Spleen (tissue), 11 donors: ENCODE measurements around the gene KIFAP3. TPM values are rescaled to one million over a fixed set of nuclear protein-coding genes. Genes with fewer than 3 reads are reported as not detected.
A peak's percentile ranks its signal among the peaks of the same experiment; 100 is the strongest.
"Not testable (repeated sequence)": the region's sequence is repeated elsewhere in the genome, so short reads cannot be mapped to it uniquely, and the experiment has no call there.

Experiments
- DNase-seq: peaks from one replicate; pipeline ENCODE4 v3.0.0-alpha.2; 2020
- H3K27ac ChIP-seq, 8 donors: fragments of 200-600 bp; sonication (generic) in 7 of 8; 1 replicate in 4 of 8; 2 replicates in 4 of 8; pipeline versions ENCODE4 v1.5.0 to v1.8.0; 2016 to 2021; ENCODE audit warnings: inconsistent platforms in 4 of 8, mild to moderate bottlenecking in 4 of 8, moderate library complexity in 1 of 8
- H3K27me3 ChIP-seq, 7 donors: fragments of 200-600 bp; sonication (generic) in 6 of 7; replicated peaks in 1 of 7; 1 replicate in 4 of 7; 2 replicates in 3 of 7; pipeline versions ENCODE4 v1.5.0 to v1.8.0; 2016 to 2021; ENCODE audit warnings: inconsistent platforms in 3 of 7, mild to moderate bottlenecking in 1 of 7
- H3K36me3 ChIP-seq, 6 donors: fragments of 200-600 bp; sonication (generic) in 5 of 6; 1 replicate in 4 of 6; 2 replicates in 2 of 6; pipeline versions ENCODE4 v1.5.0 to v1.8.0; 2016 to 2021; ENCODE audit warnings: inconsistent platforms in 2 of 6
- H3K4me1 ChIP-seq, 6 donors: fragments of 200-600 bp; sonication (generic) in 5 of 6; 1 replicate in 3 of 6; 2 replicates in 3 of 6; pipeline versions ENCODE4 v1.5.0 to v1.8.0; 2016 to 2021; ENCODE audit warnings: inconsistent platforms in 3 of 6
- H3K4me3 ChIP-seq, 8 donors: fragments of 200-600 bp; sonication (generic) in 7 of 8; 1 replicate in 4 of 8; 2 replicates in 4 of 8; pipeline versions ENCODE4 v1.5.0 to v1.8.0; 2016 to 2021; ENCODE audit warnings: inconsistent platforms in 4 of 8, mild to moderate bottlenecking in 4 of 8, moderate library complexity in 2 of 8
- H3K9me3 ChIP-seq, 8 donors: fragments of 200-600 bp; sonication (generic) in 7 of 8; 1 replicate in 4 of 8; 2 replicates in 4 of 8; pipeline versions ENCODE4 v1.5.0 to v1.8.0; 2016 to 2021; ENCODE audit warnings: inconsistent platforms in 4 of 8
- POLR2A ChIP-seq, 3 donors: fragments of 450-650 bp; IDR thresholded peaks; one replicate each; pipeline ENCODE4 v1.5.1; 2017; ENCODE audit warnings: antibody characterized with exemption in 3 of 3, mild to moderate bottlenecking in 1 of 3
- POLR2AphosphoS5 ChIP-seq, 3 donors: sonication (generic); formaldehyde crosslinking; IDR thresholded peaks; one replicate each; pipeline ENCODE4 v1.5.1; 2017; ENCODE audit warnings: antibody characterized with exemption in 3 of 3
- WGBS, 5 donors: extraction: QIAGEN DNeasy Blood & Tissue Kit in 3 of 5; methylation state at CpG; one replicate each; pipeline versions ENCODE4 v1.1.5 to v1.1.7; 2013 to 2018; 5-methylcytosine and 5-hydroxymethylcytosine counted together
- intact Hi-C: fragments of 100-400 bp; cut with DNase I; formaldehyde crosslinking; loops from one replicate; pipeline ENCODE4 v1.15.0; 2023; ENCODE audit warnings: low total_unique reads
- polyA plus RNA-seq, 3 donors: library from polyadenylated mRNA; stranded (reverse); fragments of 200-250 nt; gene quantifications; one replicate each; pipeline ENCODE4 v1.2.1, GENCODE V29; 2013
- total RNA-seq, 7 donors: library from RNA; depleted of rRNA in 3 of 7; stranded (reverse); fragments of >200 nt in 3 of 7; fragmentation: NEBNext Ultra II Directional in 4 of 7; extraction: Animal tissue kit (Norgen Biotek cat#: 25700) in 4 of 7; gene quantifications; one replicate each; pipeline versions ENCODE4 v1.1.0 to v1.2.1, GENCODE V29; 2016 to 2021
- TF ChIP-seq, protein P1 (sequence below), 11 experiments: fragments of 200-600 bp in 7 of 11; fragments of 450-650 bp in 4 of 11; sonication (generic) in 4 of 11; IDR thresholded peaks in 8 of 11; conservative IDR thresholded peaks in 3 of 11; 1 replicate in 7 of 11; 2 replicates in 4 of 11; pipeline versions ENCODE4 v1.4.0 to v1.8.0; 2016 to 2021; ENCODE audit warnings: antibody characterized with exemption in 11 of 11, inconsistent platforms in 4 of 11, mild to moderate bottlenecking in 1 of 11
- donor health status: healthy with polysubstance abuse.
- donor health status: DM: no; HTN: no; CAD: no; lungs with moderate emphysema.
- donor health status: DM: no; HTN: no; CAD: no.
- donor health status: Bipolar disorder and iron deficiency.
- donor health status: healthy.
- donor health status: DM: no; HTN: no; CAD: no.
- donor health status: DM: yes; HTN: yes; CAD: no.

Gene KIFAP3
- total and polyA plus RNA-seq, 10 donors: 5.1 to 36.7 (median 20.6) TPM

DNA sequence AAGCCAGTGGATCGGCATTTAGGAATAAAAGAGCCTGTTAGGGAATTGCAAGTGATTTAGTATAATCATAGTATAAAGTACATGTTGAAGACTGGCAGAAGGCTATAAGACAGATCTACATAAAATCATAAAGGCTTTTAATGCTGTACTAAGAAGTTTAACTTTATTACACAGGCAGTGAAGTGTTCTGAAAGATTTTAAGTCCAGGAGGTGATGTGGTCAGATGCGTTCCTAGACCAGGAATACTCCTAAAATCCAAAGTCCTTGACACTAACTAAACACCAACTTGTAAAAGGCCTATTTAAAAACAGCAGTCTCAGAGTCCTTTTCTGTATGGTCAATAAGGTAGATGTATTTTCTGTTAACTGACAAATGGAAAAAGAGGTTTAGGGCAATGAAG lies 57.0 kb downstream of the KIFAP3 start:
- TF ChIP-seq POLR2A (IDR thresholded peaks at IDR 0.05) (no peak), POLR2AphosphoS5 (IDR thresholded peaks at IDR 0.05) (no peak)
- TF ChIP-seq, protein P1, sequence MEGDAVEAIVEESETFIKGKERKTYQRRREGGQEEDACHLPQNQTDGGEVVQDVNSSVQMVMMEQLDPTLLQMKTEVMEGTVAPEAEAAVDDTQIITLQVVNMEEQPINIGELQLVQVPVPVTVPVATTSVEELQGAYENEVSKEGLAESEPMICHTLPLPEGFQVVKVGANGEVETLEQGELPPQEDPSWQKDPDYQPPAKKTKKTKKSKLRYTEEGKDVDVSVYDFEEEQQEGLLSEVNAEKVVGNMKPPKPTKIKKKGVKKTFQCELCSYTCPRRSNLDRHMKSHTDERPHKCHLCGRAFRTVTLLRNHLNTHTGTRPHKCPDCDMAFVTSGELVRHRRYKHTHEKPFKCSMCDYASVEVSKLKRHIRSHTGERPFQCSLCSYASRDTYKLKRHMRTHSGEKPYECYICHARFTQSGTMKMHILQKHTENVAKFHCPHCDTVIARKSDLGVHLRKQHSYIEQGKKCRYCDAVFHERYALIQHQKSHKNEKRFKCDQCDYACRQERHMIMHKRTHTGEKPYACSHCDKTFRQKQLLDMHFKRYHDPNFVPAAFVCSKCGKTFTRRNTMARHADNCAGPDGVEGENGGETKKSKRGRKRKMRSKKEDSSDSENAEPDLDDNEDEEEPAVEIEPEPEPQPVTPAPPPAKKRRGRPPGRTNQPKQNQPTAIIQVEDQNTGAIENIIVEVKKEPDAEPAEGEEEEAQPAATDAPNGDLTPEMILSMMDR (IDR thresholded peaks at IDR 0.05 in 8 of 11, conservative IDR thresholded peaks at IDR 0.05 in 3 of 11): no peak
- intact Hi-C loops: no loop called here
- Histone ChIP-seq H3K9me3 (peaks cover 0 to 15% (median 11%) of the 10 kb centered on the region in 8 donors), H3K36me3 (peaks cover 0 to 64% (median 13%) of the 10 kb centered on the region in 6 donors), H3K4me3 (no peak overlapping the region), H3K4me1 (no peaks in the 10 kb centered on the region), H3K27me3 (no peaks in the 10 kb centered on the region), H3K27ac (no peak overlapping the region)
- 95 to 99% (median 97%) methylated on average over 2 of the region's 2 CpGs for WGBS, 5 donors
- no peak for DNase-seq

DNA sequence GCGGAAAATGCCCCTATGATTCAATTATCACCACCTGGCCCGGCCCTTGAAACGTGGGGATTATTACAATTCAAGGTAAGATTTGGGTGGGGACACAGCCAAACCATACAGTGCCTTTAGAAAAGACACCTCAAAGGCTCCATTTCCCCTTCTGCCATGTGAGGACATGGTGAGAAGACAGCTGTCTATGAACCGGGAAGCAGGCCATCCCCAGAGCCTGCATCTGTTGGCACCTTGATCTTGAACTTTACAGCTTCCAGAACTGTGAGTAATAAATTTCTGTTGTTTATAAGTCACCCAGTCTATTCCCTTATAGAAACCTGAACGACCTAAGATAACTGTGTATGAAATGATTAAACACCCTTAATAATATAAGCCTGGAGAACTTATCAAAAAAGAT lies 61.6 kb downstream of the KIFAP3 start:
- intact Hi-C loops: no loop called here
- Histone ChIP-seq H3K9me3 (peaks cover 0 to 6% (median 1%) of the 10 kb centered on the region in 8 donors), H3K27ac (no peak overlapping the region), H3K4me3 (no peak overlapping the region), H3K4me1 (no peaks in the 10 kb centered on the region), H3K36me3 (peaks cover 0 to 58% (median 13%) of the 10 kb centered on the region in 6 donors), H3K27me3 (no peaks in the 10 kb centered on the region)
- no peak for DNase-seq
- 90 to 96% (median 94%) methylated on average over 5 of the region's 5 CpGs for WGBS, 5 donors
- no peak for TF ChIP-seq POLR2AphosphoS5 (IDR thresholded peaks at IDR 0.05)
- no peak for TF ChIP-seq POLR2A (IDR thresholded peaks at IDR 0.05)
- TF ChIP-seq, protein P1 (IDR thresholded peaks at IDR 0.05 in 8 of 11, conservative IDR thresholded peaks at IDR 0.05 in 3 of 11): no peak

DNA sequence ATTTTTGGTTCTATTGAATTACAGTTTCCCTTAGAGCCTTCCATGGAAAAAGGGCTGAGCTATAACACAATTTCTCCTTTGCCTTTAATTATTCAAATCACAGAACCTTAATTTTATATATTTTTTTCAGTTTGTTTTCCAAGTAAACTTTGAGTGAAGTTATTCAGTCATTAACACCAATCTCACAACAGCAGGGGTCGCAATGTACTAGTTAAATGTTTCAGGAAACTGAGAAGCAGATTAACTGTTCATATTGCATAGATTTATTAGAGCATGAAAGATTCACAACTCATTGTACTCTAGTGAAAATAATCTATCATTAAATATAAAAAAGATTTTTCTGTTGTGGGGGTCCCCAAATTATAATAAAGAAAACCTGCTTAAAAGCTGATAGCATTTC lies 64.1 kb downstream of the KIFAP3 start:
- intact Hi-C loops: no loop called here
- Histone ChIP-seq H3K36me3 (peaks cover 0 to 36% (median 3%) of the 10 kb centered on the region in 6 donors), H3K4me3 (no peak overlapping the region), H3K27ac (no peak overlapping the region), H3K9me3 (peaks cover 0 to 8% (median 1%) of the 10 kb centered on the region in 8 donors), H3K27me3 (no peaks in the 10 kb centered on the region), H3K4me1 (no peaks in the 10 kb centered on the region)
- 48 to 69% (median 56%) methylated on average over 1 of the region's 1 CpG for WGBS, 5 donors
- TF ChIP-seq, protein P1 (IDR thresholded peaks at IDR 0.05 in 8 of 11, conservative IDR thresholded peaks at IDR 0.05 in 3 of 11): peak in 4 of 11 experiments; percentile 6 to 24 (median 19)
- TF ChIP-seq POLR2A (IDR thresholded peaks at IDR 0.05): no peak
- no peak for TF ChIP-seq POLR2AphosphoS5 (IDR thresholded peaks at IDR 0.05)
- no peak for DNase-seq

DNA sequence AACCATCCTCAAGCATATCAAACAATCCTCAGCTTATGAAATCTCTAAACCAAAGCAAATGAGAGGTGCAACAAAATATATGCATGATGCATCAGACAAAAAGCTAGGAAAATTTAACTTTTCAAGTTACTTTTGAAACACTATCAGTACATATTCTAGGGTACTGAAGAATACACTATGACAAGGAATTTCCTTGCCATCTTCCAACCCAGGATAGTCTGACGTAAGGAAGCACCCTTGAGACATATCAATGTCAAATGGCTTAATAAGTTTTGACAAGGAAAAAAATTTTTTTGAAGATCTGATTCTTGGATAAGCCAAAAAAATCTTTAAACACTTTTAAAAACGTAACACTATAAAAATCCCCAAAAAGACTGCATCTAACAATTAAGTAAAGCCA lies 64.9 kb downstream of the KIFAP3 start:
- WGBS, 5 donors: 82 to 96% (median 93%) methylated on average over 2 of the region's 2 CpGs

DNA sequence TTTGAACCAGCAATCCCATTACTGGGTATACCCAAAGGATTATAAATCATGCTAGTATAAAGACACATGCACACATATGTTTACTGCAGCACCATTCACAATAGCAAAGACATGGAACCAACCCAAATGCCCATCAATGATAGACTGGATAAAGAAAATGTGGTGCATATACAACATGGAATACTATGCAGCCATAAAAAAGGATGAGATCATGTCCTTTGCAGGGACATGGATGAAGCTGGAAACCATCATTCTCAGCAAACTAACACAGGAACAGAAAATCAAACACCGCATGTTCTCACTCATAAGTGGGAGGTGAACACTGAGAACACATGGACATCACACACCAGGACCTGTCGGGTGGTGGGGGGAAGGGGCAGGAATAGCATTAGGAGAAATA lies 65.8 kb downstream of the KIFAP3 start:
- H3K9me3 ChIP-seq, H3K4me1 ChIP-seq, DNase-seq, H3K27ac ChIP-seq, H3K27me3 ChIP-seq, intact Hi-C loops, H3K4me3 ChIP-seq: not testable (repeated sequence)
- 97 to 98% (median 98%) methylated on average over 2 of the region's 2 CpGs for WGBS, 5 donors
- peaks cover 0 to 19% (median 0%) of the 10 kb centered on the region in 6 donors for H3K36me3 ChIP-seq

More for the DNA sequence above, 64.9 kb downstream of the KIFAP3 start:
- Histone ChIP-seq H3K27ac (no peak overlapping the region), H3K36me3 (peaks cover 0 to 27% (median 0%) of the 10 kb centered on the region in 6 donors), H3K27me3 (no peaks in the 10 kb centered on the region), H3K4me3 (no peak overlapping the region), H3K4me1 (no peaks in the 10 kb centered on the region), H3K9me3 (peaks cover 0 to 8% (median 1%) of the 10 kb centered on the region in 8 donors)
- intact Hi-C loops: no loop called here
- DNase-seq: no peak
- TF ChIP-seq, protein P1 (IDR thresholded peaks at IDR 0.05 in 8 of 11, conservative IDR thresholded peaks at IDR 0.05 in 3 of 11): no peak
- TF ChIP-seq POLR2AphosphoS5 (IDR thresholded peaks at IDR 0.05) (no peak), POLR2A (IDR thresholded peaks at IDR 0.05) (no peak)

DNA sequence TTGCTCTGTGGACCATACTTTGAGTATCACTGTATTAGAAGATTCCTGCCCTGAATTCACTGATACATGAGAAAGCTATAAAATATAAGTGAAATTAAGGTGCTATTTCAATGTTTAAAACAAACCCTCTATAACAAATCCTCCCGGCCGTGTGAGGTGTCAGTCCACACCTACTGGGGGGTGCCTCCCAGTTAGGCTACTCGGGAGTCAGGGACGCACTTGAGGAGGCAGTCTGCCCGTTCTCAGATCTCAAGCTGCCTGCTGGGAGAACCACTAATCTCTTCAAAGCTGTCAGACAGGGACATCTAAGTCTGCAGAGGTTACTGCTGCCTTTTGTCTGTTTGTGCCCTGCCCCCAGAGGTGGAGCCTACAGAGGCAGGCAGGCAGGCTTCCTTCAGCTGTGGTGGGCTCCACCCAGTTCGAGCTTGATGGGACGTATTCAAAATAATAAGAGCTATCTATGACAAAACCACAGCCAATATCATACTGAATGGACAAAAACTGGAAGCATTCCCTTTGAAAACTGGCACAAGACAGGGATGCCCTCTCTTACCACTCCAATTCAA lies 71.1 kb downstream of the KIFAP3 start:
- DNase-seq, intact Hi-C loops: not testable (repeated sequence)
- WGBS, 5 donors: 80 to 86% (median 81%) methylated on average over 7 of the region's 7 CpGs

More for the DNA sequence above, 71.1 kb downstream of the KIFAP3 start:
- not testable (repeated sequence) for H3K27ac ChIP-seq, H3K9me3 ChIP-seq, H3K36me3 ChIP-seq, H3K27me3 ChIP-seq, H3K4me1 ChIP-seq, H3K4me3 ChIP-seq
